ENCODE data around the gene SLC6A17.

Gene SLC6A17

GRCh38 chr1:110135246-110135645, 15.0 kb upstream of the SLC6A17 start:
- no peak for DNase-seq (ENCODE audit: low spot score)
- TF ChIP-seq CTCF (IDR thresholded peaks at IDR 0.05; ENCODE audit: extremely low read depth, missing control alignments), result no peak

DNA sequence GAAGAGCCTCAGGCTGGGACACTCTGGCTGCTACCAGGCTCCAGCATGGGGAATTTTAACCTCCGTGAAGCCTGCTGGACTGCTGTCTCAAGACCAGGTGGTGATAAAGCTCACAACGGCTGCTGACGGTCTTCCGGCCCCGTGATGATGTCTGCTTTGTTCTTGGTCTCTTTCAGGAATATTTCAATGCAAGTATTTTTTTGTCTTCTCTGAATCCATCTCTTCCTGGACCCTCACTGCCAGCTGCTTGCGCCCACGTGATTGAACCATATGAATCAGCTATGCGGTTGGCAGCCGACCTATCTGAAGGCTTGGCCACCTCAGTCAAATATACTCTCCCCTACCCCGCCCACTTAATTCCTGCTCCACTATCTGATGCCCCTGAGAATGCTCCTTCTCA, 14.6 kb upstream of the SLC6A17 start:
- no peak for DNase-seq (ENCODE audit: low spot score)
- no peak for TF ChIP-seq CTCF (IDR thresholded peaks at IDR 0.05; ENCODE audit: extremely low read depth, missing control alignments)

- no peak for DNase-seq (ENCODE audit: low spot score)
Measured at GRCh38 chr1:110136911-110137310, 13.4 kb upstream of the SLC6A17 start.

GRCh38 chr1:110138956-110139355, 11.3 kb upstream of the SLC6A17 start:
- DNase-seq (ENCODE audit: low spot score), result no peak
- TF ChIP-seq CTCF (IDR thresholded peaks at IDR 0.05; ENCODE audit: extremely low read depth, missing control alignments), result no peak

More at GRCh38 chr1:110136911-110137310, 13.4 kb upstream of the SLC6A17 start:
- TF ChIP-seq CTCF (IDR thresholded peaks at IDR 0.05; ENCODE audit: extremely low read depth, missing control alignments), result no peak

DNA sequence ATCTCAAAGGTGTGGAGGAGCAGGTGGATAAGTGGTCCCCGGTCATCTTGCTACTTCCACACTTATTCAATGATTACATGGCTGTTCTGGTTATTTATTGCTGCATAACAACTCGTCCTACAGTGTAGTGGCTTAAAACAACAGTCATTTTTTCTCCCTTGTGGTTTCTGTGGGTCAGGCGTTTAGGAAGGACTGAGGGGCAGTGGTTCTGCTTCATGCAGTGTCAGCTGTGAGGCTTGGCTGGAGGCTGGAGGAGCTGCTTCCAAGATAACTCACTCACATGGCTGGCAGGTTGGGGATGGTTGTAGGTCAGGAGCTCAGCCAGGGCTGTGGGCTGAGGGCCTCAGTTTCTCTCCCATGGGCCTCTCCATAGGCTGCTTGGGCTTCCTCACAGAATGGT, 5.9 kb upstream of the SLC6A17 start:
- DNase-seq (ENCODE audit: low spot score), result no peak
- no peak for TF ChIP-seq CTCF (IDR thresholded peaks at IDR 0.05; ENCODE audit: extremely low read depth, missing control alignments)

DNA sequence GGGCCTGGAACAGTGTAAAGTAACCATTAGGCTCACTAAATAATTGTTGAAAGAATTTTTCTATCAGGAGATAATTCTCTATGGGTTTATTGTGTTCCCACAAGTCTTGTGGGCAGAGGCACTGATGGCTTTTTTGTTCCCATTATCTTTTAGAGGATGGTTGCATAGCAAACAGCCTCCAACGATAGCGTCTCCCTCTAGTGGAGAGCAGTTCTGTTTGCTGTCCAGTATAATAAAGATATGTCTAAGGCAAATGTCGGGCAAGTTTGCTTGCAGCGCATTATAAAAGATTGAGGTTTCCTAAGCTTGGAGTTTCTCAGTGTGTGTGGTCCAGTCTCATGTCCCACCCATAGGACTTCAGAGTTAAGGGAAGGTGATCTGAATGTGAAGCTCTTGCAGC, 1.3 kb upstream of the SLC6A17 start:
- peak; percentile 12 for TF ChIP-seq CTCF (IDR thresholded peaks at IDR 0.05; ENCODE audit: extremely low read depth, missing control alignments)
- no peak for DNase-seq (ENCODE audit: low spot score)

- no peak for TF ChIP-seq CTCF (IDR thresholded peaks at IDR 0.05; ENCODE audit: extremely low read depth, missing control alignments)
- no peak for DNase-seq (ENCODE audit: low spot score)
Measured at GRCh38 chr1:110151175-110151669, 928 bp downstream of the SLC6A17 start.

Measured in GM20000 (cell line).